Activated CD4-positive, alpha-beta T cell treated with anti-CD3 and anti-CD28 coated beads for 1 hour (primary cell): ENCODE data around the gene ZBTB16.

Experiments
- DNase-seq: peaks from one replicate; pipeline ENCODE4 v3.0.0-alpha.2; 2020

Gene ZBTB16

DNA sequence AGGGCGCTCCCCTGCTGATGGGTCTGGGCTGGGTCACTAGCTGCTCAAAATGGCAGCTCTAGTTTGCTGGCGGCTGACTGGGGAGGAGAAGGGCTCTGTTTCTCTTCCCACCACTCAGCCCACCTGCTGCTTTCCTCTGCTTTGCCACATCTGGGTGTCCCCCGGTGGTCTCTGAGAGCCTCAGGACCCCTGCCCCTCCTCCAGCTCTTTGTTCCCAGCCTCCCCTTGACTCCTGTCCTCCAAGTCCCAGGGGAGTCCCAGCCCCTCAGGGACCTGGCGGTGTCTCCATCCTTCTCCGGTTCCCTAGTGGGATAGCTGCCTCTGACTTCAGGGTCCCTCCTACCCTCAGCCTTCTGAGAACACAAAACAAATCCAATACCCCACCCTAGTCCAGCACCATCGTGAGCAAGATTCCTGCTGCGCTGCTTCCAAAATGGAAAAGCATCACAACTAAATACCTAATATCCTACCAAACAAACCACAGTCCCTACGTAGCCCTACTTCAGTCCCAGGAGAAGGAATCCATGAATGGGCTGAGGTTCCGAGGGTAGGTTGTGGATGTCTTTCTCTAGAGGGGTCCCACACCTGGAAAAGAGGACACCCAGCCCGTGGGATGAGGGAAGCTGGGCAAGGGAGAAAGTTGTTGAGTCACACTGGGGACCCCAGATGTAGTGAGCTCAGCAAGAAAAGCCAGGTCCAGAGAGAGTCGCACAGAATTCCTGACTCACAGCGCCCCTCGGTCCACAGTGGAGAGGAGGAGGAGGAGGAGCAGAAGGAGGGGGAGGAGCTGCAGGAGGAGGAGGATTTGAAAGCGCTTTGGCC lies 191.7 kb downstream of the ZBTB16 start:
- no peak for DNase-seq

DNA sequence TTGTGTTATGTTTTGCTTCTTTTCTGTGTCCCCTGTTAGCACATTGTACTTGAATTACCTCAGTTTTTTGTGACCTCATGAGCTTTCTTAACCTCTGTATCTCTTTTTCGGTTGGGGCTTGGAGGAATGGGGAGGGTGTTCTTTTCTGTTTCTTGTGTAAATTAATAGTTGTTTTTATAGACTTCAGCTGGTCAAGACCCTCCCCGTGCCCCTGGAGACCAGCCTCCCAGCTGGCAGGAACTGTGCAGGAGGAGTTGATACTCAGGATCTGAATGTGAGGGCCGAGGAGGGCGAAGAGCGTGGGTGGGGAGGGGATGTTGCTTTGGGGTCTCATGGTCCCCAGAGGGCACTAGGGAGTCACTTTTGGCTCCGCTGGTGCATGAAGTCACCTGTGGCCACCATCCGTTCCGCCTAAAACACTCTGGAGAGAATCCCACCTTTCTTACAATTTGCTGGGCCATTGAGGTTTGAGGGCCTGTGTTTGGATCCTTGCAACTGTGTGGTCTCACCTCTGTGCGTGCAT lies 192.4 kb downstream of the ZBTB16 start:
- no peak for DNase-seq

DNA sequence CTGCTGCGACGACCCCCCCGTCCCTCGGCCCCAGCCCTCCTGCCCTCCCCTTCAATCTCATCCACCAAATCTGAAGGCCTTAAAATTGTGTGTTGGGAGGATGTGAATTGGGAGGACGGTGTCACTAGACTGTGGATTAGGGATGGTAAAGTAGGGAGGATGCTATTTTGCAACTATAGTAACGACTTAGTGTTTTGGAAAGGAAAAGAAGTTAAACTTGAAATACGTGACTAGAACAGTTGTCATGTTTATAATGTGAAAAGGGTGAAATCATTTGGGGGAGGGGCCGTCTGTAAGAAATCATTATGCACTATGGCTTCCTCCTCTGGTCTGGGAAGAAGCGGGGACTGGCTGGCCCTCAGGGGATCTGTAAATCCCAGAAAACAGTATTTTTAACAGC lies 193.3 kb downstream of the ZBTB16 start:
- DNase-seq = no peak

DNA sequence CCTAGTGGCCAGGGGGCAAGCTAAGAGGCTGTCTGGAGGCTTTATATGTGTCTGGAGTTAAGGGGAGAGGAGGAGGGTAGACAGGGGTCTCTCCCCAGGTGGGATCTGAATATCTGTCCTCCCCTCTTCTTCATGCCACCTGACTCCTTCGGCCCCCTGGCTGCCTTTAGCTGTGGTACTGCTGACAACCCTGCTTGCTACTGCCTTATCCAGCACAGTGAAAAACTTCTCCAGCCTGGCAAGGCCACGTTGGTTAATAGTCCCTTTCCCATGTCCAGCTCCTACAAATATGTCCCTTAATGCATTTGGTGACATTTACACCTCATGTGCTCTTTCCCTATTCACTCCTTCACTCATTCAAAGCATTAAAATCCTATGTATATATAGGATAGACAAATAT lies 194.3 kb downstream of the ZBTB16 start:
- no peak for DNase-seq

DNA sequence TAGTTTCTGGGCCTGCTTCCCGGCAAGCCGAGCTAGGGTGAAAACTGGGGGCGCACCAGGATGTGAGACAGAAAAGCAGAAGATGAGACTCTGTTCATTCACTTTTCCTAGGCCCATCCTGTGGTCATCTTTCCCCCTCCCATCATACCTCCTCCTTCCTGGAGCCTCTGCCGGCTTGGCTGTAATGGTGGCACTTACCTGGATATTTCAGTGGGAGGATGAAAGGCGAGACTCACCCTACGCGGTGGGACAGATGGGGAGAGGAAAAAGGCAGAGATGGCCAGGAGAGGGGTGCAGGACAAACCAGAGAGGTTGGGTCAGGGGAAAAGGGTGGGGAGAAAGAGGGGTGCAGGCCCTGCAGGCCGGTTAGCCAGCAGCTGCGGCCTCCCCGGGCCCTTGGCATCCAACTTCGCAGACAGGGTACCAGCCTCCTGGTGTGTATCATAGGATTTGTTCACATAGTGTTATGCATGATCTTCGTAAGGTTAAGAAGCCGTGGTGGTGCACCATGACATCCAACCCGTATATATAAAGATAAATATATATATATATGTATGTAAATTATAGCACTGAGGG lies 195.1 kb downstream of the ZBTB16 start:
- DNase-seq = no peak

DNA sequence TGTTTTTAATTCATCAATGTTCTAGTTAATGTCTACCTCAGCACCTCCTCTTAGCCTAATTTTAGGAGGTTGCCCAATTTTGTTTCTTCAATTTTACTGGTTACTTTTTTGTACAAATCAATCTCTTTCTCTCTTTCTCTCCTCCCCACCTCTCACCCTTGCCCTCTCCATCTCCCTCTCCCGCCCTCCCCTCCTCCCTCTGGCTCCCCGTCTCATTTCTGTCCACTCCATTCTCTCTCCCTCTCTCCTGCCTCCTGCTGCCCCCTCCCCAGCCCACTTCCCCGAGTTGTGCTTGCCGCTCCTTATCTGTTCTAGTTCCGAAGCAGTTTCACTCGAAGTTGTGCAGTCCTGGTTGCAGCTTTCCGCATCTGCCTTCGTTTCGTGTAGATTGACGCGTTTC lies 195.8 kb downstream of the ZBTB16 start:
- no peak for DNase-seq

DNA sequence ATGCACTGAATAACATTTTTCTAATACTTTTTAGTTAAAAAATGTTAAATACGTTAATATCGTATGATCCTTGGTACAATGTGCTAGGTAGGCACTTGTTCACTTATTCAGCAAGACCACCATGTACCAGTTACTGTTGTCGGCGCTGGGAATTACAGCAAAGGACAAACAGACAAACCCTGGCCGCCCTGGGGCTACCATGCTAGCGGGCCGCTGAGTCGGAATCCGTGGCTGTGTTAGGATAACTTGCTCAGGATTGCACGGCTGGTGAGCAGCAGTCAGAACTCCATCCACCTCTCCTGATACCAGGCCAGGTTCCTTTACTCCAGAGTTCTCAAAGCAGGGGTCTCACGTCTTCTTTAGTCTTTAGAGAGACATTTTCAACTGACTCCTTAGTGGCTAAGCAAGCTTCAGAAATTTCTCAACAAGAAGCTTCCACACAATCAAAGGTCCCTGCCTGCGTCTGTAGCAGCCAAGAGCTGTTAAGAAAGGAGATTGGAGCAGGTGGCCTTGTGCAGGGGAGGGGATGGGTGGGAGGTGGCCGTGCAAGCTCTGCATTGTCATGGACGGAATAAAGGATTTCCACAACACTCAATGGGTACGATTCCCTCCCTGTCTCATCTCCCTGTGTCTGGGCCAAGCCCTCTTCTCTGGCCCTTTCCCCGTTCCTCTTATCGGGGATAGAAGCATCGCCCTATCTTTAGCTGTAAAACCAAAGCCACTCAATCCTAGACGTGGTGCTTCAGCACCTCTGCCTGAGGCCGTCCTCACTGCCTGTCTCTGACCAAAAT lies 196.9 kb downstream of the ZBTB16 start:
- no peak for DNase-seq

DNA sequence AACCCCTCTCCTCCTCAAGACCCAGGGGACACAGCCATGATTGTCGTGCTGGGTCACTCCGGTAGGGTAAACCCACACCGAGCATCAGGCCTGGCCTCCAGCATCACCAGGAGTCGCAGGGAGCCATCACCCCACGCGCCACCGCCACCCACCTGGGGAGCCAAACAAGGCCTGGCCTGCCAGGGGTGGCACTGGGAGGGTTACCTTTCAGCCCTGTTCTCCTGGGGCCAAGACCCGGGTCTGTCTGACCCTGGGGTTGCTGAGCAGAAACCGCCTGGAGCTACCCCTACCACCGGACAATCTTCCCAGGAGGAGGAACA lies 197.4 kb downstream of the ZBTB16 start:
- no peak for DNase-seq

DNA sequence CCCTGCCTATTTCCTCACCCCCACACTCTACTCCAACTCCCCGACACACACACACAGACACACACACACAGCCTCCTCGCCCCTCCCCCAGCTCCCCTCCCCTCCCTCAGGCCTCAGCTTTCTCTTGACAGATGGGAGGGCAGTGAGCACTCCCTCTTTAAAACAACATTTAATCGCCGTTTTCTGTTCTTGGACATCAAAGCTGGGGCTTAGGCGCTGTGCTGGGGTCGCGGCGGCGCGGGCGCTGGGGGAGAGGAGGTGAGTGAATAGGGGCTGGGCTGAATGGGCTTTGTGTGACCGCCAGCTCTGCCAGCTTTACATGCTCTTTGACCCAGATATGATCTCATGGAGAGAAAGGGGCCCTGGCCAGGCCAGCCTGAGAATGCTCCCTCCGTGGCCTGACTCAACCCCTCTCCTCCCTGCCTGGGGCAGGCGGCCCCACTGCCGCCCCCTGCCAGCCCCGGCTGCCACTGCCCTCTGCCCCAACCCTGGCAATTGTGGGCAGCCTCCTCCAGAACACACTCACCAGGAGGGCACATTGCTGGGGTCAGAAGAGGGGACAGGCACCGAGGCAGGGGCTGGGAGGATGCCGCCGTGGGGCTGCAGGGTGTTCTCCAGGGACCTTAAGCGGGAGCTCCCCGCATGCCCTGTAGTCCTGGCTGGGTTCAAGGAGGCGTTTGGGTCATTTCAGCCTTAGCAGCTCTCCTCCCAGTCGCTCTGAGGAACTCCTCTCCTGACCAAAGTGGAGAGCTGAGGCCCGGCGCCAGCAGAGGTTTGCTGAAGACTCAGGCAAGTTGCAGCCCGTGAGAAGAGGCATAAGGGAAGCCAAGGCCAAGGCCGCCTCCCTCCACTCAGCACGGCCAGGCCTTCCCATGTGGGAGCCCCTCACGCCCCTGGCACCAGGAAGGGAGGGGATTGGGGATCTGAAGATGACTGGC lies 198.4 kb downstream of the ZBTB16 start:
- DNase-seq = no peak

DNA sequence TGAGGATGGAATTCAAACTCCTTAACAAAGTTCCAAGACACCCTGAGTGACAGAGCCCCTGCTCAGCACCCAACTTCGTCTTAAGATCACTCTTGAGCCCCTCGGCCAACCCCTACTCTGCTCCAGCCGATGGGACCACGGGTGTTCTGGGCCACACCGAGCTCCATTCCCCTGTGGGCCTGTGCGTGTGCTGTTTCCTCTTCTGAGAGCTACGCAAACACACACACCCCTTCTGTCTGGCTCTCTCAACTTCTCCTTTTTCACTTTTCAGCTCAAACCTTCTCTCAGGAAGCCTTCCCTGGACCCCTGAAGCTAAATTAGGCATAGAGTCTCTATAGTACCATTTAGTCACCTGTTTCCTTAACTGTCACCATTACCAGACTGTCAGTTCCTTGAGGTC lies 199.2 kb downstream of the ZBTB16 start:
- no peak for DNase-seq

DNA sequence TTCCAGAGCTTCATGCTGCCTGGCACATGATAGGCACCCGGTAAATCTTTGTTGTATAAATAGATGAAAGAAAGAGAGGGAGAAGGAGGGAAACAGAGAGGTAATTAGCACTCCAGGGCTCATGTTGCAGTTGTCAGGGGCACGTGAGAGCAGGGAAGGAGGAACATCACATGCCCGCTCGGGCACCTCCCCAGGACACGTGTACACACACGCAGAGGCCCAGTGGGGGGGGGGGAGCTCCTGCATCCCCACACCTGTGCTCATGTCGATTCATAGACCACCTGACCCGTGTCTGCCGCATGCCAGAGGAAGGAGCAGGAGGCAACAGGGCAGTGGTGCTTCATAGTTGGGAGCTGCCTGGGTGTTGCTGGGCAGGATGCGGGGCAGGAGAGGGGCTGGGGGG lies 199.6 kb downstream of the ZBTB16 start:
- no peak for DNase-seq

DNA sequence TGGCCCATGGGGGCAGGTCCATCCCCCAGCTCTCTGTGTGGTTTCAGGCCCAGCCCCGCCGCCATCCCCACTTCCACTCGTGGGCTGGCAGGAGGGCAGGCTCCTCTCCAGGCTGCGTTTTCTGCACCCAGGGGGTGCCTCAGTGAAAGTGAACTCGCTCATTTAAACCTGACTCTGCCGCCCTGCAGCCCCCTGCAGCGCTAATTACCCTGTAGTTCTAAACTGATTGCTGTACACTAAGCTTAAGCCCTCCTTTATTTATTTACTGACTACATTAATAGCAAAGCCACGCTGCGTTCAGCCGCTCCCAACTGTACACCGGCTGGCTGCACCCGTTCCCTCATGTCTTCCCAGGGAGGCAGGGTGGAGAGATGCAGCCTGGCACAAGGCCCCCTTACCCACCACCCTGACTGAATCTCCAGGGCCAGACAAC lies 200.1 kb downstream of the ZBTB16 start:
- DNase-seq = no peak

DNA sequence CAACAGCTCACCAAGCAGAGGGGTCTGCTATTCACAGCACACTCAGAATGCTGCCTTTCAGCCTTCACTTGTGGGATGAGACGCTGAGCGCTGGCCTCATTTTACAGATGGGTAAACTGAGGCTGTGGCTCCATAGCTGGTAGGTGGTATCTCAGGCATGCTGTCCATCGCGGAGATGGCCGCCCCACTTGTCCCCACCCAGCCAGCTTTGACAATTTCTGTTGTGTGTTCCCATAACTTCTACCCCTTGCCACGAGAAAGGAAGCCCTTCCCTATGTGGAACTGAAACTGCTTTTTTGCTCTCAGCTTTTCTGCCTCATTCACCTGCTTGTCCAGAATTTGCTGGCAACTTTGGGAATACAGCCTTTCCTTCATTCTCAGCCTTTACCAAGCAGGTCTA lies 200.6 kb downstream of the ZBTB16 start:
- DNase-seq = no peak

DNA sequence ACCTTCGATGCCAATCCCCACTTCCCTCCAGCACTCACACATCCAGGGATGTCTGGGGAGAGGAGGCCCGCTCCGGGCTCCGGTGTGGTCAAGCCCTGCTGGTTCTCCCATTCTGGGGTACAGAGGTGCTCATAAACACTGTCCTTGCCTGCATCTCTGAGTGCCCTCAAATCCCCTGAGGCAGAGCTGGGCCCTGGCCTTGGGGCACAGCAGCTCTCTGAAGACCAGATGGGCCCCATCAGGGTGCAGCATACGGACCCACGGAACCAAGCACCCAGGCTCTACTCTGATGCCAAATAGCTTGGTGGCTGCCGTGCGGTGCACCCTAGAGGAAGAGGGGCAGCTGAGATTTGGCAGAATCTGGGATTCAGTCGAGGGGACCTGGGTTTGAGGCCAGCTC lies 201.0 kb downstream of the ZBTB16 start:
- DNase-seq = no peak

DNA sequence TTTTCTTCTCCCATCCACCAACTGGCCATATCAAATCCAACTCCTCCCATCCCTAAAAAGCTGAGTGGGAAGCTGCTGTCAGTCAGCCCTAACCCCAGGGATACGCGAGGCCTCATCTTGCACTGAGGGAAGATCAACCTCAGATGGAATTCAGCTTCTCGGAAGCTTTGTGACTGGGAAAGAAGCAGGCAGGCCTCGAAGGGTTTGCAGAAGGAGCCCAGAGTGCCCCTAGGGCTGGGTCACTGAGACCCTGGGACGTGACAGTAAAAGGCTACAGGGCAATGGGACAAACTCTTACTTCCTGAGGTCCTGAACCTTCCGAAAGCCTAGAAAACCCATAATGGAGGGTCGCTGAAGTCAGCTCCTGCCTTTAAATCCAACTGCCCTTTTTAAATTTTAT lies 202.3 kb downstream of the ZBTB16 start:
- no peak for DNase-seq

DNA sequence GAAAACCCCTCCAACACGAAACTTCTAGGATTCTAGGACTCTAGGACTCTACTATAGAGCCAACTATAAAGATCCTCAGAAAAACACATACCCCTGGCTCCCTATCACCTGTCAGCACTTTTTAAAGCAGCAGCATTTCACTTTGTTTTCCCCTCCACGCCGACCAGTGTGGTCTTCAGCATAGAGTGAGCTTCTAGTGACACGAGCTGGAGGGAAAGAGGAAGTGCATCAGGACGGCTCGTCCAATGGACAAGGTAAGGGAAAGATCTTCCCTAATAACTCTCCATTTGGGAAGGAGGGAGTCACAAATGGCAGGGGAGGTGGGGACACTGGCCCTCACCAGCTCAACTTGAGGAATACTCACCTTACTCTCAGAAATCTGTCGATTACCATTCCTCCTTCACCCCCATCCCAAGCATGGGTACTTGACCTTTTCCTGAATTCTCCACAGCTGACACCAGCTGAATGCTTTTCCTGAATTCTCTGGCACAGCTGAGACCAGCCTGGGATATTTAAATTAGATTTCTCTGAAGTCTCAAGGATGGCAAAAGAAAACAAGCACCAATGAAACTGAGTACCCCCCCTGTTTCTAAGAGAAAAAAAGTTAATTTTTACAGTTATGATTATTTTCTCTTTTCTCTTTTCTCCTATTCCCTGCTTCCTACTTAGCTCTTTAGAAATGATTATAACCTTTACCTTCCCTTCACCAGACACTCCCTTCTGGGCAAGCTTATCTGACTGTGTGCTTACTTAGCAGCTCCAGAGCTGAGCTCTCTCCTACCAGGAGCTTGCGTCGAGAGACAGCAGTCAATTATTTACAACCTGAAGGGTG lies 203.4 kb downstream of the ZBTB16 start:
- no peak for DNase-seq

DNA sequence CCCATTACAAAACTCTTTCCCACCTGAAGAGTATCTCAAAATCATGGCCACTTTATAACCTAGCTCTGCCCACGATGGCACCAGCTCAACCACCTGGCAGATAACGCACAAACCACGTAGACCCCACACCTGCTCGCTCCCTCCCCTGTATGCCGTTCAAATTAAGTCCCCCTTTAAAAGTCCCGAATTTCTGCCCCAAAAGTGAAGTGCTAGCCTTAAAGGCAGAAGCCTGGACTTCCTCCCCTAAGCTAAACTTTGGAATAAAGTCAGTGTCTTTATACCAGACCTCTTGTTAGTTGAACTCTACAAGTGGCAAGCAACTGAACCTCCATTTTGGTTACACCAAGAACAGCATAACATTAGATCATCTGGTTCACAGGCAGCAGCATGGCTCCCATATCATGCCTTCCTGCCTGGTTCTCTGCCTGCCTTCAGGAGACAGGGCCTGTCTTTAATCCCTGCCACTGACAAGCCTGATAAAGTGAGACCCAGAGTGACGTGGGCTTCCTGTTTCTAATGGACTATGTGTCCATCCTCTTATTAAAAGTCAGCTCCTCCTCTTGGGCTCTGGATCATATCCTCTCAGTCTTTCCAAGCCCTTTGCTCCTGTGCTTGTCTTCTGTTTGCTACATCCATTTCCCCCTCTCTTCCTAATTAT lies 204.1 kb downstream of the ZBTB16 start:
- no peak for DNase-seq

DNA sequence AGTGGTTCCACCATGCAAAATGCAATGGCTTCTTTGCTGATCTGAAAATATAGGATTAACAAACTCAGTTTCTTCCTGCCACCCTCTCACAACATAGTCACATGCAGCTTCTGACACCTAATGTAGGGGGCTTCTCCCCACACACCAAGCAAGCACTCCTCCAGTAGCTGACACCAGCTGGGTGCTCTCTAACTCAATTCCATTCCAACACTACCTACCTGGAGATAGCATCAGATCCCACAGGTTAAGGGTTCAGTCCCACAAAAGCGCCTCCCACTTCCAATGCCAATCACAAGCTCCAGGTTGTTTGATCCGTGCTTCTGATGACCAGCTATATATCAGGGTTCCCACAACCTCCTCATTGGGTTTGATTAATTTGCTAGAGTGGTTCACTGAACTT lies 204.9 kb downstream of the ZBTB16 start:
- DNase-seq = no peak

DNA sequence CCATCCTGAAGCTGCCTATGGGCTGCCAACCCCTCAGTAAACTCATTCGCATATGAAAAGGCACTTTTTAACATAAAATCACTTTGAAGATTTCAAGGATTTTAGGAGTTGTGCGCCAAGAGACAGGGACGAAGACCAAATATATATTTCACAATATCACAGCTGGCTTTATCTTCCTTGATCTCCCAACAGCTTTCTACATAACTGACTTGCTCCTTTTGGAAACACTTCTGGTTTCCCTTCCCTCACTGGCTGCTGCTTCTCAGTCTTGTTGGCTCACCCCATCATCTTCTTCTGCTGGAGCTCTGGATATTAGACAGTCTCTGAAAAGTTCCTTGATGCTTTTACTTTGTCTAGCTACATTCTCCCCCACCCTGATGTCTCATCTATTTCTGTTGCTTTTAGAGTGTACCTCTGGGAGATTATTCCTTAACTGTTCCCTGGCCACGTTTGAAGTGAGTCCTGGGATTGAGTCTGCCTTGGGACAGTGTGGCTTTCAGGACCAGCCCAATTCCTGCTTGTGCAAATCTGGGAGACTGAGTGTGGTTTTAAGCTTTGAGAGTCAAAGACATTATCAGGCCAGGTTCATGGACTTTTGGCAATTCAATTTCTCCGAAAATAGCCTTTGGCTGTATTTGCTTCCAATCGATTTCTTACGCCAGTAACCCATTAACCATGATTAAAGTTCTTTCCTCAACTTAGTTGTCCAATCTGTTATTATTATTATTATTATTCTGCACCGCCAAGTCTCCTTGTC lies 205.8 kb downstream of the ZBTB16 start:
- no peak for DNase-seq

DNA sequence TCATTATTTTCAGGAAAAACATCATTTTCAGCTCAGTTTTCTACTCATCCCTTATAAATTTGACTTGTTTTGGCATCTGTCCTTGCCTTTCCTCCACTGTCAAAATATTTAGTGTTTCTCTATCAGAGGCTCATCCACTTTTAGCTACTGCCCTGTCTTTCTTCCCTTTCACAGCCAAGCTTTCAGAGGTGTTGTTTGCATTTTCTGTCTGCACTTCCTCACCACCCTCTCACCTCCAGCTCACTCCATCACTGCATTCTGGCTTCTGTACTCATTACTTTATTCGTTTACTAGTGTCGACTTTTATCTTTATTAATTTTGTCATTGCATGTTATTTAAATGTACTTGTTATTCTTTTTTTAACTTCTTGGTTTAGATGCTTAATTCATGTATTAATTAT lies 210.0 kb downstream of the ZBTB16 start:
- no peak for DNase-seq
